Adrenal gland (tissue), 5 donors: ENCODE data around the gene NSMCE1.

ENCODE experiments used
- POLR2A ChIP-seq, 2 donors: fragments of 450-650 bp; IDR thresholded peaks; one replicate each; pipeline ENCODE4 v1.6.1; 2017; ENCODE audit warnings: antibody characterized with exemption in 2 of 2, mild to moderate bottlenecking in 2 of 2, moderate library complexity in 1 of 2
- TF ChIP-seq, protein P1 (sequence below), 6 experiments: fragments of 450-650 bp in 4 of 6; fragments of 200-600 bp in 2 of 6; sonication (generic) in 1 of 6; IDR thresholded peaks; 1 replicate in 5 of 6; 2 replicates in 1 of 6; pipeline versions ENCODE4 v1.5.1 to v1.8.0; 2016 to 2021; ENCODE audit warnings: antibody characterized with exemption in 6 of 6, mild to moderate bottlenecking in 2 of 6, moderate library complexity in 1 of 6
- donor health status: DM: no; HTN: no; CAD: no.

DNA sequence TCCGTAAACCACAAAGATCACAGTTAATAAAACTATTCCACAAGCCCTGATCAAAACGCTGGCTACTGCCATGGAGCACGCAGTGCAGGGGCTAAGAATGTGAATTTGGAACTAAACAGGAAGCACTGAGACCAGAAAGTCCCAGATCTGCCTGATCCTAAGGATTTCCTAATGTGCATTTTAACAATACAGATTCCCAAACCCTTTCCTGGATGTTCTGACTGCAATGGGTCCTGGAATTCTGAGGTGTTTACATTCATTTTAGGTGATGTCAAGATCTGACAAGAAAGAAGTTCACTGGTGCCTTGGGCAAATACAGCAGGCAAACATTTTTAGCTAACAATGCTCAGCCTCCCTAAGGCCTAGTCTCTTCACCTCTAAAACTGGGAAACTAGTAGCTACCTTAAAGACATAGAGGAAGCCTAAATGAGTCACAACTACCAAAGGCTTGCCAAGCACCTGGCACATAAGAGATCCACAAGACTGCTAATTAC is 10.3 kb downstream of the NSMCE1 start:
- TF ChIP-seq, protein P1, sequence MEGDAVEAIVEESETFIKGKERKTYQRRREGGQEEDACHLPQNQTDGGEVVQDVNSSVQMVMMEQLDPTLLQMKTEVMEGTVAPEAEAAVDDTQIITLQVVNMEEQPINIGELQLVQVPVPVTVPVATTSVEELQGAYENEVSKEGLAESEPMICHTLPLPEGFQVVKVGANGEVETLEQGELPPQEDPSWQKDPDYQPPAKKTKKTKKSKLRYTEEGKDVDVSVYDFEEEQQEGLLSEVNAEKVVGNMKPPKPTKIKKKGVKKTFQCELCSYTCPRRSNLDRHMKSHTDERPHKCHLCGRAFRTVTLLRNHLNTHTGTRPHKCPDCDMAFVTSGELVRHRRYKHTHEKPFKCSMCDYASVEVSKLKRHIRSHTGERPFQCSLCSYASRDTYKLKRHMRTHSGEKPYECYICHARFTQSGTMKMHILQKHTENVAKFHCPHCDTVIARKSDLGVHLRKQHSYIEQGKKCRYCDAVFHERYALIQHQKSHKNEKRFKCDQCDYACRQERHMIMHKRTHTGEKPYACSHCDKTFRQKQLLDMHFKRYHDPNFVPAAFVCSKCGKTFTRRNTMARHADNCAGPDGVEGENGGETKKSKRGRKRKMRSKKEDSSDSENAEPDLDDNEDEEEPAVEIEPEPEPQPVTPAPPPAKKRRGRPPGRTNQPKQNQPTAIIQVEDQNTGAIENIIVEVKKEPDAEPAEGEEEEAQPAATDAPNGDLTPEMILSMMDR (IDR thresholded peaks at IDR 0.05): no peak
- TF ChIP-seq POLR2A (IDR thresholded peaks at IDR 0.05): no peak
